Gastroesophageal sphincter (tissue), 4 donors: Measurements from ENCODE around the gene ARRDC3. TPM values are rescaled to one million over a fixed set of nuclear protein-coding genes. Genes with fewer than 3 reads are reported as not detected.

Source experiments
- ATAC-seq: fragments of 150-250 bp; one replicate; pipeline ENCODE4 v1.9.1; 2016; ENCODE audit warnings: mild to moderate bottlenecking, moderate library complexity
- H3K27ac ChIP-seq, 4 donors: fragments of 200-600 bp; sonication (generic) in 3 of 4; 1 replicate in 3 of 4; 2 replicates in 1 of 4; pipeline ENCODE4 v1.5.1; 2016 to 2019
- H3K27me3 ChIP-seq: fragments of 200-600 bp; sonication (generic); one replicate; pipeline ENCODE4 v1.5.1; 2019
- H3K36me3 ChIP-seq, 2 donors: fragments of 200-600 bp; sonication (generic); one replicate each; pipeline ENCODE4 v1.5.1; 2019; ENCODE audit warnings: control low read depth in 1 of 2
- H3K4me1 ChIP-seq, 3 donors: fragments of 200-600 bp; sonication (generic); 1 replicate in 2 of 3; 2 replicates in 1 of 3; pipeline ENCODE4 v1.5.1; 2016 to 2019; ENCODE audit warnings: control low read depth in 2 of 3
- H3K4me3 ChIP-seq, 2 donors: fragments of 200-600 bp; sonication (generic); one replicate each; pipeline ENCODE4 v1.5.1; 2019; ENCODE audit warnings: mild to moderate bottlenecking in 1 of 2, moderate library complexity in 1 of 2
- H3K9me3 ChIP-seq, 3 donors: fragments of 200-600 bp; sonication (generic); one replicate each; pipeline ENCODE4 v1.5.1; 2017 to 2019; ENCODE audit warnings: control low read depth in 2 of 3
- CTCF ChIP-seq, 4 experiments: fragments of 200-600 bp in 2 of 4; fragments of 450-650 bp in 2 of 4; sonication (generic) in 1 of 4; IDR thresholded peaks; one replicate each; pipeline ENCODE4 v1.5.1; 2017 to 2019; ENCODE audit warnings: antibody characterized with exemption in 4 of 4, mild to moderate bottlenecking in 2 of 4, moderate library complexity in 2 of 4
- EP300 ChIP-seq: sonication (generic); formaldehyde crosslinking; IDR thresholded peaks from one replicate; pipeline ENCODE4 v1.6.1; 2017; ENCODE audit warnings: antibody characterized with exemption, mild to moderate bottlenecking
- POLR2A ChIP-seq, 2 donors: fragments of 450-650 bp; IDR thresholded peaks; one replicate each; pipeline ENCODE4 v1.6.1; 2017; ENCODE audit warnings: antibody characterized with exemption in 2 of 2, mild to moderate bottlenecking in 2 of 2, moderate library complexity in 1 of 2
- POLR2AphosphoS5 ChIP-seq: sonication (generic); formaldehyde crosslinking; IDR thresholded peaks from one replicate; pipeline ENCODE4 v1.6.1; 2017; ENCODE audit warnings: antibody characterized with exemption
- WGBS, 2 donors: methylation state at CpG; one replicate each; pipeline ENCODE4 v1.1.5; 2018; ENCODE audit warnings: low coverage in 1 of 2; 5-methylcytosine and 5-hydroxymethylcytosine counted together
- total RNA-seq, 4 donors: library from RNA; depleted of rRNA; stranded (reverse); fragments of >200 nt; gene quantifications; one replicate each; pipeline ENCODE4 v1.1.0, GENCODE V29; 2016

ARRDC3 gene
- total RNA-seq, 4 donors from 2014 or later = 43.3 to 67.9 (median 56.3) TPM

- Histone ChIP-seq H3K27me3 (no peaks in the 10 kb centered on the region), H3K9me3 (no peaks in the 10 kb centered on the region), H3K36me3 (no peaks in the 10 kb centered on the region), H3K4me3 (no peak overlapping the region), H3K4me1 (peaks cover 0 to 14% (median 0%) of the 10 kb centered on the region in 3 donors), H3K27ac (no peak overlapping the region)
- 67 to 70% methylated on average over 2 to 3 of the region's 3 CpGs for WGBS, 2 donors
- no peak for TF ChIP-seq POLR2A (IDR thresholded peaks at IDR 0.05)
- TF ChIP-seq CTCF (IDR thresholded peaks at IDR 0.05) = no peak
- TF ChIP-seq POLR2AphosphoS5 = no peak
- TF ChIP-seq EP300 = no peak
- ATAC-seq = no peak
Observed at GRCh38 chr5:91341154-91341553, 42.0 kb downstream of the ARRDC3 start.

GRCh38 chr5:91340532-91340931 lies 42.6 kb downstream of the ARRDC3 start:
- 100% methylated on average over 2 to 3 of the region's 3 CpGs for WGBS, 2 donors
- Histone ChIP-seq H3K9me3 (no peaks in the 10 kb centered on the region), H3K4me3 (no peak overlapping the region), H3K36me3 (no peaks in the 10 kb centered on the region), H3K27ac (no peak overlapping the region), H3K4me1 (peaks cover 0 to 14% (median 0%) of the 10 kb centered on the region in 3 donors), H3K27me3 (no peaks in the 10 kb centered on the region)
- TF ChIP-seq POLR2AphosphoS5 (no peak), POLR2A (IDR thresholded peaks at IDR 0.05) (no peak), CTCF (IDR thresholded peaks at IDR 0.05) (no peak), EP300 (no peak)
- ATAC-seq = no peak

- H3K27ac ChIP-seq = no peak overlapping the region
- no peak overlapping the region for H3K4me3 ChIP-seq
- no peaks in the 10 kb centered on the region for H3K27me3 ChIP-seq
- 14 to 38% methylated on average over 3 of the region's 3 CpGs for WGBS, 2 donors
- H3K36me3 ChIP-seq = no peaks in the 10 kb centered on the region
- H3K9me3 ChIP-seq = no peaks in the 10 kb centered on the region
- TF ChIP-seq POLR2A (IDR thresholded peaks at IDR 0.05) (no peak), CTCF (IDR thresholded peaks at IDR 0.05) (no peak), POLR2AphosphoS5 (no peak)
- ATAC-seq = peak; percentile 39
- H3K4me1 ChIP-seq = peaks cover 0 to 14% (median 0%) of the 10 kb centered on the region in 3 donors
Observed at GRCh38 chr5:91339063-91339705, 43.9 kb downstream of the ARRDC3 start.

DNA sequence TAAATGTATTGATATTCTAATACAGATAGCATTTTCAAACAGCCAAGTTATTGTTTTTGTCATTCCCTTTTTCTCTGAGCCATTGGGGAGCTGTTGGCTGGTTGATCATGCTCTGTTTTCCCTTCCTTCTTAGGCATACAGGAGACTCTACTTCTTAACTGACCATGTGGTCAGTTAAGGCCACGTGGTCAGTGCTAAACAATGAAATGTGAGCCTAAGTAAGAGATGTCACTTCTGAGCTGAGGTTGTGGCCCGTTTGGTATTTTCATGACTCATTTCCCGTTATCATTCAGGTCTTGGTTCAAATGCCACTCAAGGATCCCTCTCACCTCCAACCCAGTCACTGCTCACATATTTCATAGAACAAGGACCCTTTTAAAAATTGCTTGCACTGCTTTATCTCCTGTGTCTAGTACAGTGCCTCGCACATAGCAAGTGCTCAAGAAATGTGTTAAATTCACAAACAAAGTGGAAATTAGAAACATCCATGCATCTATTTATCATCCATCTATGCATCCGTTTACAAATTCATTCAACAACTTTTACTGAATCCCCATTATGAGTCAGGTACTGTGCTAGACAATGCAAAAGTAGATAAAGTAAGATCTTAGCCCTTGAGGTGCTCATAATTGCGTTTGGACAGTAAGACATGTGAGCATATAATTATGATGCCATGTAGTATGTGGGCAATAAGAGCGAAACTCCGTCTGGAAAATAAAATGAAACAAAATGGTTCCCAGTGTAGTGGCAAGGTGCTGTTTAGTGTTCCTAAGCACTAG lies 50.7 kb downstream of the ARRDC3 start:
- Histone ChIP-seq H3K9me3 (no peaks in the 10 kb centered on the region), H3K36me3 (no peaks in the 10 kb centered on the region), H3K27me3 (no peaks in the 10 kb centered on the region), H3K27ac (no peak overlapping the region), H3K4me1 (peaks cover 0 to 15% (median 0%) of the 10 kb centered on the region in 3 donors), H3K4me3 (no peak overlapping the region)
- no peak for ATAC-seq
- 54 to 71% methylated on average over 8 of the region's 8 CpGs for WGBS, 2 donors
- no peak for TF ChIP-seq POLR2A (IDR thresholded peaks at IDR 0.05)
- no peak for TF ChIP-seq CTCF (IDR thresholded peaks at IDR 0.05)
- no peak for TF ChIP-seq EP300
- no peak for TF ChIP-seq POLR2AphosphoS5
